ENCODE measurements around the gene RDH8.
"Not testable (repeated sequence)": the region's sequence is repeated elsewhere in the genome, so short reads cannot be mapped to it uniquely, and the experiment has no call there.

The RDH8 gene

DNA sequence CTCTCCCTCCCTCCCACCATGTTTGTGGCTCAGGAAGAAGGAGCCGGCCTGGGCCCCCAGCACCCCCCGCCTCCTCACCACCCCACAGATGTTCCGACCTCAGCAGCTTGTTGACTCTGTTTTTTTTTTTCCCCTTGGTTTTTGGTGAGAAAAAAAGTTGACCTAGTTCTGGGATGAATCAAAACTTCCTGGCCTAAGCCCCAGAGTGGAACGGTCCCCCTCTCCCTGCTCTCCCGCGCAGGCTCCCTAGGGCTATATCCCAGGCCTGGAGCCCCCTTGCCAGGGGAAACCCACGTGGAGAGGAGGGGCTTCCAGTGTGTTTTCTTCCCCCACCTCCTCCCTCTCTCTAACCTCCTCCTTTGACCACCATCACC is 7.0 kb upstream of the RDH8 start:
- DNase-seq, result no peak

GRCh38 chr19:10006752-10007323 is 6.4 kb upstream of the RDH8 start:
- DNase-seq, result no peak

GRCh38 chr19:10007371-10008183 is 5.7 kb upstream of the RDH8 start:
- DNase-seq, result no peak

GRCh38 chr19:10008184-10008765 is 5.0 kb upstream of the RDH8 start:
- DNase-seq, result no peak

- DNase-seq, result no peak
Observed at GRCh38 chr19:10009714-10010224, 3.5 kb upstream of the RDH8 start.

DNA sequence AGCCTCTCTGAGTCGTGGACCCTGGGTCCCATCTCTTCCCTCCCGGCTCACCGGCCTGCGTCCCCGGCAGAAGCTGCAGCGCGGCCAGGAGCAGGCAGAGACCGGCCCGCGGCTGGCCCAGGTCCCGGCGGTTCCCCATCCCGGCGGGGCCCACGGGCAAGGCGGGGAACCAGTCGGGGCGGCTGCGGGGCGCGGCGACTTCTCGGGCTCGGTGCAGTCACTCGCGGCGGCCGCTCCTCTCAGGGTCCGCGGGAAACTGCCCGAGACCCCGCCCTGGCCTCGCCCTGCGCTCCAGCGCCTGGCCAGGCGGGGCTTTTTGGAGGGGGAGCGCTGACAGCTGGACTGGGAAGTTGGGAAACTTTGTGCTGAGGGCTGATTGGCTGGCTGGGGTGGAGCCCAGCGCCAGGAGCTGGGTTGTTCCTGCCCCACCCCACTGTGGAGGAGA is 3.0 kb upstream of the RDH8 start, which contains the start of gene COL5A3:
Gene COL5A3, minus strand, starts transcription at position 258 of the 445 bp plus-strand sequence. Its CDS starts 119 bp downstream, at position 139.
- no peak for DNase-seq

DNA sequence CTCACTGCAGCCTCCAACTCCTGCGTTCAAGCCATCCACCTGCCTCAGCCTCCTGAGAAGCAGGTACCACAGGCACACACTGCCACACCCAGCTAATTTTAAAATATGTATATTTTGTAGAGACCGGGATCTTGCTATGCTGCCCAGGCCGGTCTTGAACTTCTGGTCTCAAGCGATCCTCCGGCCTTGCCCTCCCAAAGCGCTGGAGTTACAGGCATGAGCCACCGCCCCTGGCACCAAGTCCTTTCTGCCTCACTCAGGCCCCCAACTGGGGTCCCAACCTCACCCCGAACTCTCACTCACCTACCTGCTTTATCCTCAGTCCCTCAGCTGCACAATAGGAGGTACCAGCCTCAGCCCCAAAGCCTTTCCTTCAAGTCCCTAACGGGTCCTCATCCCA is 2.3 kb upstream of the RDH8 start:
- no peak for DNase-seq

GRCh38 chr19:10011974-10012373 is 1.3 kb upstream of the RDH8 start:
- no peak for DNase-seq

DNA sequence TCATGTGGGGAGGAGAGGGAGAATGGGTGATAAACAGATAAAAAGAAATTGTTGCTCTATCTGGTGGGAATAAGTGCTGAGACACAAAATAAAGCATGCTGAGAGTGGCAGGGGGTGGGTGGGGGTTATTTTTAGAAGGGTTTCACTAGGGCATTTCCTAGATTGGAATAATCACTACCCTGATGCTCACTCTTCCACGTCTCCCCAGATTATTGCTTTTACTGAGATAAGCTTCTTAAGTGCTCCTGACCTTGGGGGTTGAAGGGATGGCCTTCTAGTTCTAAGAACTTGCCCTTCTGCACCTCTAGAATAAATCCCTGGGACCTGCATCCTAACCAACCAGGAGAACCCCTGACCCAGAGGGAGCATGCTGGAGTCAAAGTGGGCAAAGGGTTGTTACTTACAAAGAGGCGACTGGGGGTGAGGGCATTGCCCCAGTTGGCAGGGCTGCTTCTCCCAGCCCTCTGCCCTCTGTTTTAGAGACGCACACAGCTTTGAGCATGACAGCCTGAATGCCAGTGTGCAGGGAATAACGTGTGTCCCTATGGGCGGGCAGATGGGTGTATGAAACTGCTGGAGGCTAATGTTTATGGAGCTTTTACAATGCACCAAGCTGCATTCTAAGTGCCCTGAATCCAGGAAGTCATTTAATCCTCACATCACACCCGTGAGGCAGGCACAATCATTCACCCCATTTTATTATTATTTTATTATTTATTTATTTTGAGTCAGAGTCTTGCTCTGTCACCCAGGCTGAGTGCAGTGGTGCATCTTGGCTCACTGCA is 743 bp downstream of the RDH8 start:
- DNase-seq, result no peak

DNA sequence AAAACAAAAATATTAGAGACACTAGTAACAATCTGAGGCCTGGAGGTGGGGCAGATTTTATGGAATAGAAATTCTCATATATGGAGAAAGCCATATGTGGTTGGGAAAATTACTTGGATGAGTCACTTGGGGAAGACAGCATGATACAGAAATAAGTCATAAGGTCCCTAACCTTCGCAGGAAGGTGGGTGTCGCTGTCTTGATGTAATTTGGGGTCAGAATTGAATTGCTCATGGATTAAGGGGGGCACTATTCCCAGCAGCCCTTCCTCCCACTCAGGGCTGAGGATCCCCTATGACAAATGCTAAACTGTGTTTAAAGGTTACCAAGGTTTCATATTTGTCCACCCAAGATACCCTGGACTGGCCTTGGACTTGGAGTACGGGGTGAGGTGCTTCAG is 5.0 kb downstream of the RDH8 start:
- no peak for DNase-seq

- no peak for DNase-seq
Observed at GRCh38 chr19:10018786-10019185, 5.5 kb downstream of the RDH8 start.

DNA sequence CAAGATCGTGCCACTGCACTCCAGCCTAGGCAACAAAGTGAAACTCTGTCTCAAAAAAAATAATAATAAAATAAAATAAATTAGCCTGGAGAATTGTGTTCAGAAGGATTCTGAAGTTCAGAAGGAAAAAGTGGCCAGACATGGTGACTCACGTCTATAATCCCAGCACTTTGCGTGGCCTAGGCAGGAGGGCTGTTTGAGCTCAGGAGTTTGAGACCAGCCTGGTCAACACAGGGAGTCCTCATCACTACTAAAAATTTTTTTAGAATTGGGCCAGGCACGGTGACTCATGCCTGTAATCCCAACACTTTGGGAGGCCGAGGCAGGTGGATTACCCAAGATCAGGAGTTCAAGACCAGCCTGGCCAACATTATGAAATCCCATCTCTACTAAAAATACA is 6.0 kb downstream of the RDH8 start:
- no peak for DNase-seq

DNA sequence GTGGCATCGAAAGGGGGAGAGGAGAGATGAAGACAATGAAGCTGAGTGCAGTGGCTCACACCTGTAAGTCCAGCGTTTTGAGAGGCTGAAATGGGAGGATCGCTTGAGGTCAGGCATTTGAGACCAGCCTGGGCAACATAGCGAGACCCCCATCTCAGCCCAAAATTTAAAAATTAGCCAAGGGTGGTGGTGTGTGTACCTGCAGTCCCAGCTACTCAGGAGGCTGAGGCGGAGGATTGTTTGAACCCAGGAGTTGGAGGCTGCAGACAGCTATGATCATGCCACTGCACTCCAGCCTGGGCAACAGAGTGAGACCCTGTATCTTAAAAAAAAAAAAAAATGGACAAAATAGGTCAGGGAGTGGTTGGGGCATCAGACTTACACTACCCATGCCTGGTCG is 7.6 kb downstream of the RDH8 start:
- DNase-seq, result no peak

- DNase-seq, result no peak
Observed at GRCh38 chr19:10021446-10021845, 8.2 kb downstream of the RDH8 start.

DNA sequence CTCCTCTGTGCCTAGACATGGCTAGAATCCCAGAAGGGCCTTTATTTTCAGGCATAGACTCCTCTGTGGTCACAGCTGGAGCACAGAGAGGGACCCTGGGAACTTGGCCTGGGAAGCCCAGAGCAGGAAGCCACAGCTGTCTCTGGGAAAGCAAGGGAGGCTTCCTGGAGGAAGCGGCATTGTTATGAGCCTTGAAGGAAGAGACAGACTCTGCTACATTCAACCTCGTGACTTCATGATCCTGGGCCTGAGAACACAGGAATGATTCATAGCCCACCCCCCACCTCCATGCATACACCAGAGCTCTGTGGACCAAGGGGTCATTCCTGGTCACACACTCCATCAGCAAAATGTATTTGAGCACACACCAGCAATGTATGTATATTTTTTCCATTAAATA is 8.6 kb downstream of the RDH8 start:
- DNase-seq, result no peak

GRCh38 chr19:10023096-10023495 is 9.8 kb downstream of the RDH8 start:
- DNase-seq, result not testable (repeated sequence)

GRCh38 chr19:10026744-10027143 is 13.5 kb downstream of the RDH8 start:
- no peak for DNase-seq

- DNase-seq, result peak; percentile 89
Observed at GRCh38 chr19:10027158-10027997, 14.1 kb downstream of the RDH8 start.

- no peak for DNase-seq
Observed at GRCh38 chr19:10033614-10034013, 20.3 kb downstream of the RDH8 start.

DNA sequence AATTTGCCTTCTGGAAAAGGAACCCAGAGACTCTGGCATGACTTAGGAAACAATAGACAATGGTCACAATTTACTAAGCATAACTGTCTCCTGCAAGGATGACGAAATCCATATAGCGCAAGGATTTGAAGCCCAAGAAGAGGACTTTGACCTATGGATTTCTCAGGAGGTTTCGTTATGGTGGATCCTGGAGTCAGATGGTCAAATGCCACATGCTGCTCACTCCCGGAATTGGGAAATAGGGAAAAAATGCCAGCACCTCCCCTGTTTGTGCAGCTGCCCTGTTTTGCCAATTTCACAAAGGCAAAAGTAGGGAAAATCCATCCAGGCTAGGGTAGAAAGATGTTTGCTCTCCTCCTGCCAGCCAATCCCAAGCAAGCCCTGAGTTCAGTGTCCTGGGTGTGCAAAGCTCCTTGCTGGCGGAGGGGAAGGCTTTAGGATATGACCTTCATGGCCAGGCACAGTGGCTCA is 23.4 kb downstream of the RDH8 start:
- DNase-seq, result no peak

GRCh38 chr19:10037367-10037766 is 24.1 kb downstream of the RDH8 start:
- DNase-seq, result no peak

- DNase-seq, result no peak
Observed at GRCh38 chr19:10037809-10038208, 24.5 kb downstream of the RDH8 start.

Data from stimulated activated CD4-positive, alpha-beta T cell treated with anti-CD3 and anti-CD28 coated beads, Interleukin-15, amount 100 ng/mL, for 24 hours (primary cell).